Measurements from ENCODE around the gene HIC1.

- TF ChIP-seq CTCF (conservative IDR thresholded peaks at IDR 0.05 in 1 of 2, IDR thresholded peaks at IDR 0.05 in 1 of 2; ENCODE audit: low read depth in 1 of 2, low read length in 2 of 2) (no peak), EZH2 (IDR thresholded peaks at IDR 0.05; ENCODE audit: low read length, missing control alignments) (no peak)
Observed at GRCh38 chr17:2077040-2077439, 22.1 kb downstream of the HIC1 start.
